GM08714 (cell line): Measurements from ENCODE around the gene AGRP.

Source experiments
- H3K4me3 ChIP-seq: fragments of 200-500 bp; sonication (Bioruptor generic); 2 replicates; pipeline ENCODE4 v1.5.1; 2014; ENCODE audit warnings: mild to moderate bottlenecking, low read length, inconsistent platforms
- ZNF274 ChIP-seq: IDR thresholded peaks from 2 replicates; pipeline ENCODE4 v1.6.1; 2012; ENCODE audit warnings: mild to moderate bottlenecking, low read depth, low read length

The AGRP gene

DNA sequence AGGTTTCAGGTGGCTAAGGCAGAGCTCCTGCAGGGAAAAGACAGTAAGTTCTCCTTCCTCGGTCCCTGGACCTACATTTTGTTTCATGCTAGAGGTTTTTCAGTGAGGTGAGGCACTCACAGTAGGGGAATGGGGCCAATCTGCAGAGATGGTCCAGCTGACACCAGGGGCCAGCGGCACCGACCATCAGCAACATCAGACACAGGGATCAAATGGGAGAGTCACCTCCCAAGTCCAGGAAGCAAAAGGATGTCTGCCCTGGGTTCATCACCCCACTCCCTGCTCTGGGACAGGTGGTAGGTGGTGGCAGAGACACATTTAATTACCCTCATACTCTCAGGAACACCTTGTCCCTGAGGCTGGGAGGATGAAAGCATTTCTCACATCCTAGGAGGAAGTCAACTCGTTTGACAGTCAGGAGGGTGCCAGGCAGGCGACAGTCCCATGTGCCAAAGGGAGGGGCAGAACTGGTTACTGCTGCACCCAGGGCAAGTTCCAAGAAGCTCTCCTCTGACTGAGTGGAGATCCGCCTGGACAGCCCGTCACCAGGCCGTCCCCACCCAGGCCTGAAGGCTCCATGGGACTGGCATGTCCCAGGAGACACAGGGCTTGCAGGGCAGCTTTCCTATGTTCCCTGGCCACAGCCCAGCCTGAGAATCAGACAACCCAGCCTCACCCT lies 21.6 kb downstream of the AGRP start:
- TF ChIP-seq ZNF274, result no peak
- H3K4me3 ChIP-seq, result no peak overlapping the region

DNA sequence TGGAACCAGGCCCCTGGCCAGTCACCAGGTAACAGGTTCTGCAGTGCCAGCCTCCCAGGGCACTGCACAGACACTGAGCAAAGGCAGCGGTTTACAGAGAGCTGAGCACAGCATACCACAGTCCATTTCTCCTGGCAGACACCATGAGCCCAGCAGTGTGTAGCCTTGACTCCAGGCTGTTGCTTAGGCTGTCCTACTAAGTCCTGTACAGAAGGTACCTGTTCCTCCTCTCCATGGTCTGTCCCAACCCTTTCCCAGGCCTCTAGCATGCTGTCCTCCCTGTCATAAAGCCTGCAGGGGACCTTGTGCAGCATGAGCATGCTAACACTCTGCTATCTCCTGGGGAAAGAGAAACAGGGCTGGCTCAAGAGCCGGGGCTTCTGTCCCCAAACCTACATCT lies 22.4 kb downstream of the AGRP start:
- no peak for TF ChIP-seq ZNF274
- no peak overlapping the region for H3K4me3 ChIP-seq

DNA sequence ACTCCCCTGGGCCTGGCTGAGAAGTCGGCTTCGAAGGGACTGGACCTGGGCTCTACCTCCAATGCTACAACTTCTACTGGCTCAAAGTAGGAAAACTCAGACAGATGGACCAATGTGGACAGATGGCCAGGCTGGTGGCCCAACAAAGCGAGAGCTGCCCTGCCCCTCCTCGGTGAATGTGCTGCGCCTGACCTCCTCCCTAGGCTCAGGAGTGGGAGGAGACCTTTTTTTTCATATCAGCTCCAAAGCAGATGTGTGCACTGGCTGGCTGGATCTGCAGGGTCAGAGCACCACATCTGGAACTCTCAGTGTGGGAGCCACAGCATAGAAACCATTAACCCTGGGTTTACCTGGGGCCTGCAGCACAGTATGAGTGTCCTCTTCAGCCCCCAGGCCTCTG lies 23.2 kb downstream of the AGRP start:
- no peak overlapping the region for H3K4me3 ChIP-seq
- no peak for TF ChIP-seq ZNF274

DNA sequence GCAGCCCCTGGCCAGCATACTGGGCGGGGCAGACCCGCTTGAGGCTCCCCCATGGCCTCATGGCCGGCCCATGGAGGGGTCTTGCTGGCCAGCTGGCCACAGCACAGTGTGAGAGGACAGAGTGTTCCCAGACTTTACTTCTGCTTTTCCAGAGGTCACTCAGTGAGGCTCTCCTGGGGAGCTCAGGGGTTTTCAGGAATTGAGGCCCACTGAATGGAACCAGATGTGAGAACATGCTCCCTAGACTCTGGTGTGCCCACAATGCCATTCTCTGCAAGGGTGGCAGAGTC lies 23.5 kb downstream of the AGRP start:
- no peak overlapping the region for H3K4me3 ChIP-seq
- no peak for TF ChIP-seq ZNF274

DNA sequence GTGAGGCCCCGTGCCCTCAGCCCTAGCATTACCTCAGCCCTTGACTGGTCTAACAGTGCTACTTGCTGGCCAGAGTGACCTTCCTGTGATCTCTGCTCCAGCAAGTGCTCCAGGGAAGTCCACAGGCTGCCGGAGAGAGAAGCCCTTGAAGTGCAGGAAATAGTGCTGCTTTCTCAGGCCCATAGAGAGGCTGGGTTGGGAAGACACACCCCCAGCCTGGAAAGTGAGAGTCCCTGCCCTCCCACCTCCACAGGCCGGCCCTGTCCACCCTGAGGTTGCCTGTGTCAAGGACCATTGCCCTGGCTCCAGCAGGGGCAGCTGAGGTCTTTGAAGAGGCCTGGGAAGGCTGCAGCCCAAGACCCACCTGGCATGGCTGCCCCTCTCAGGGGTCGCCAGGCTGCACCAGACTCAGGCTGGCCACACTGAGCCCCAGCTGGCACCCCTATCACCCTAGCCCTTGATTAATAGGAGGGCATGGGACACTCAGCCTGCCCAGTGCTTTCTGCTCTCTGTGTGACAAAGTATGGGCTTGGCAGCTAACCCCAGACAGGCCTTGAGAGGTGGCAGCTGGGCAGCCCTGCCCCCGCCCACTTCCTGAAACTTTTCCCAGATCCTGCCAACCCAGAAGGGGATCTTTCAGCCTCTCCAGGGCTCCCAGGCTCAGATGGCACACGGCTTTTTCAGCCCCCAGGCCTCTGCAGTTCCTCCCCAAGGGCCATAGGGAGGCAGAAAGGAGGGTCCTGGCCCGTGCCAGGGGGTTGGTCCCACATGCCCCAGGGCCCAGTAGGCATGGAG lies 24.1 kb downstream of the AGRP start:
- TF ChIP-seq ZNF274, result no peak

DNA sequence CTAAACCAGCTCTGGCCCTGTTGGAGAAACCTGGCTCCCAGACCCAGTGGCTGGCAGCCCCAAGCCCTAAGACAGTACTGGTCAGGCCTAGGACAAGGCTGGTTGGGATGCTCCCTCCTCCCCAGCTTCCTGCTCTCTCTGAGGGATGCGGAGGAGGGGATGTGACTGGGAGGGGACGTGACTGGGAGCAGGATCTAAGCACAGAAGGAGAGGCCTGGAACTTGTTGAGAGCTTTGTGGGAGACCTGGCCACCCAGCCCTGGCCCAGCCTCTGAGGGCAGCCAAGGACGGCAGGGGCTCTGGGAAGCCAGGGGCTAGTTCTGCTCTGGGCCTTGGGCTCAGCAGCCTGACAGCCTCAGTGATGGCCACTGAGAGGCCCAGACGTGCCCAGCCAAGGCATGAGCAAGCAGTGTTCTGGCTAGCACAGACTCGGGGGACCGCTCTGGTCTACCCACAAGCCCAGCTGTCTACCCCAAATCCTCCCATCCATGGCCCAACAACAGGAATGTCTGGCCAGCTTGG lies 25.2 kb downstream of the AGRP start:
- H3K4me3 ChIP-seq, result no peak overlapping the region
- no peak for TF ChIP-seq ZNF274

More for the DNA sequence above, 24.1 kb downstream of the AGRP start:
- H3K4me3 ChIP-seq, result no peak overlapping the region

DNA sequence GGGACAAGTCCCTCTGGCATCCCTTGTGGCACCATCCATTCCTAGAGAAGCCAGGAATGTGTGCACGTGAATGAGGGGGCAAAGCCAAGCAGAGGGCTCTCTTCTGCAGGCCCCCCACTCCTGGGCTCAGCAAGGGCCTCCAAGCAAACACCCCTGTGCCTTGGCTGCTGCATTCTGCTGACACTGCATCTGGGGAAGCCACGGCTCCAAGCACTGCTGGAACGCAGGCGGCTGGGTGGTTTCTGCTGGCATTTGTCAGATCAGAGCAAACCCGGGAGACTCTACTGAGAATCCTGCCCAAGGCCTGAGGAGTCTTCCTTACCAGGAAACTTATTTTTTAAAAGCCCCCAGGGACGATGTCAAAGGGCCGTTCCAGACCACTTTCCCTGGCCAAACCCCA lies 25.7 kb downstream of the AGRP start:
- no peak for TF ChIP-seq ZNF274
- H3K4me3 ChIP-seq, result no peak overlapping the region

DNA sequence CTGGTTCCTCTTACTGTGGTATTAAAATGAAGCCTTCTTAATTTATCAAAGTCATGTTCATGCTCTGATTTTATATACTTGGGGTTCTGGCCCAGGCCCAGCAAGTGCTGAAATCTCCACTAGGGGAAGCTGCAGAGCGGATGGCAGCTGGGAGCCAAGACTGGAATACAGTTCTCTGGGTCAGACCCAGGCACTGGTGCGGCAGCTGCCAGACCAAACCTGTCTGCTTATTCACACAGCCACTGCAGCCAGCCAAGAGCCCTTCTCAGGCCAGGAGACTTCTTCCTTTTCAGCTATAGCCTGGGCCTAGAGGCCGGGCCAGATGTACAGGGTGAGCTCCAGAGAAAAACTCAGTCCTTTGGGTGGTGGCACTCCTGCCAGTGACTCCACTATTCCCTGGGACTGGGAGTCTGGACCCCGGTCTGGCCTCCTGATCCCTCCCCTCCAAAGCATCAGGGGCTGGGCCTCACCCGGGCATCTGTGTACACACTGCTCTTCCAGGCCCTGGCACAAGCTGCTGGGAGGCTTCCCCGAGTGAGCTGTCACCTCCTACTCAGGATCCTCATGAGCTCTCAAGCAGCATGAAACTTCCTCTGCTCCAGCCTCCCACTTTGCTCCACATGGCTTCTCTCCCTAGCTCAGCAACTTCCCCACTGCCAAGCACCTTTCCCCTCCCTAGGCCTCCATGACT lies 26.8 kb downstream of the AGRP start:
- TF ChIP-seq ZNF274, result no peak
- no peak overlapping the region for H3K4me3 ChIP-seq

DNA sequence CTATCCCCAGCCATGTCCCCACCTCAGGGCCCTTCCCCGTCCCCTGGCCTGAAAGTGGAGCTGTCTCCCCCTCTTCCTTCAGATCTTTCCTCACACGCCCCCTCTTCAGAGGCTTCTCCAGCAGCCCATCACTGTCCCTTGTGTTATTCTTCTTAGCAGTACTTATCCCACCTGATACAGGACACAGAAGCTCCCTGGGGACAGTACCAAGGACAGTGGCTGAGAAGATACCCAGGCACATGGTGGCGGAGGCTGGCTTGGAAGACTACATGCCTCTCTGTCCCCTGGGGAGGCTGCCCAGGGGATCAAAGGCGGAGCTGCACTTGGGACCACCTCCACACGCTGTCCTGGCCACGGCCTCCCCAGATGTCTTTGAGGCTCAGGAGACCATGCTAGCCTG lies 28.5 kb downstream of the AGRP start:
- no peak overlapping the region for H3K4me3 ChIP-seq
- TF ChIP-seq ZNF274, result no peak

DNA sequence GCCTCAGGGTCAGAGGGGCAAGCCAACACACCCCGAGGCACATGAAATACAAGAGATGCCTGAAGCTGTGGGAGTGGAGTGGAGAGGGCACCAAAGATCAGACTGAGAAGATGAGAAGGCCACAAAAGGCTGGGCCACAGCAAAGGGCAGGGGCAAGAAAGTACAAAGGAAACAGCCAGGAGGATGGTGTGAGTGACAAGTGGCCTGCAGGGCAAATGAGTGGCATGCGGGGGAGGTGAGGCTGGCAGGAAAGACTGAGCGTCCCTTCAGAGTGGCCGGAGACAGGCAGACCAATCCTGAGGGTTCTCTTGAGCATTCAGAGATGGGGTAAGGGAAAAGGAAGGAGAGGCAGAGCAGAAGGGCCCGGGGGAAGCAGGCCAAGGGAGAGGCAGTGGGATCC lies 29.2 kb downstream of the AGRP start:
- no peak overlapping the region for H3K4me3 ChIP-seq
- TF ChIP-seq ZNF274, result no peak

DNA sequence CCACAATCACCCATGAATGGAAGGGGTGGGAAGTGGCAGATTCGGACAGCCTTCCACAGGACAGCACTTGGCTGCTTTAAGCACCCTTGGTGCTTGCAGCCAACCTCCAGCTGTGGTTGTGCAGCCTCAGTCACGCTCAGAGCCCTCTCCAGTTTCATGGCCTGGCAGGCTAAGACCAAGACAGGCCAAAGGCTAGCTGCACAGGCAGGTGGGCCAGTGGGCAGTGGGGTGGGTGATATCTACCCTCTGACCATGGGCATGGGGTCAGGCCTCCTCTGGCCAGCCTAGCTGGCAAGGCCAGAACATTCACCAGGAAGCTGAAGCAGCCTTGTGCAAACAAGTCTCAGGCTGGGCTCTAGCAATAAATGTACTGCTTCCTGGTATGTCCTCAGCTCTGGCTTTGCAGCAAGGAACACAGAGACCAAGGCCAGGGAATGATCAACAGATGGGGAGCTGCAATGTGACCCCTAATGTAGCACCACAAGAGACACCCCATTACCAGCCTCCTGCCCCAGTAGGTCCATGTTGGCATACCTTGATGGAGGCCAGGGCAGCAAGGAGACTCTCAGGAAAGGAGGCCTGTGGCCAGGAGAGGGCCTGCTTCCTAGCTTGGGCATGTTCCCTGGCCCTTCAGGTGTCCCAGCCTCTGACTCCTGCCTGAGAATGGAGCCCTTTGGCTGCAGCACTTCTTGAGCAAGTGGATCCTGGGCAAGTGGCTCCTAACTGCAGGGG lies 31.5 kb downstream of the AGRP start:
- no peak for TF ChIP-seq ZNF274
- no peak overlapping the region for H3K4me3 ChIP-seq

DNA sequence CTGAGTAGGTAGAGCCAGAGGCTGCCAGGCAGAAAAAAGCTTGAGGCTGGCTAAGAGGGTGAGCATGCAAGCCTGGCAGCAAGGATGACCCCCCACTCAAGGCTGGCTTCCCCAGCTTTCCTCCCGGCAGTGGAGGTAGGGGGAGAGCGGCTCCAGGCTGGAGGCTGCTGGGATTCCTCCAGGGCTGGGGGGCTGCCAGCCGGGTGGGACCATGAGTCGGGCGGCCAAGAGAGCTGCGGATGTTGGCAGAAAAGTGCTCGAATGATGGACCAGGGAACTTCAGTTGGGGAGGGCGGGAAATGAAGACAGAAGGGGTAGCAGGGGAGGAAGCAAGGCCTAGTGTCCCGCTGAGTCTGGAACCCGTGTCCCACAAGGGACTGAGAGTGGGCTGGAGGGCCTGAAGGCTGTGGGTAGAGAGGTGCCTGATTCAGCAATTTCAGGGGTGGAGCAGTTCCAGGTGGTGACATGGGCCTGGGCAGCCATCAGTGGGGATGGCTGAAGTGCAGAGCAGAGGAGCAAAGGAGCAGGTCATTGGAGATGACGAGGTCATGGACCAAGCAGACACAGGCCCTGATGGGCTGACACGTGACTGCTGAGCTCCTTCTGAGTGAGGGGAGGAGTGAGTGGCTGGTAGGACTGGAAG lies 32.2 kb downstream of the AGRP start:
- no peak for TF ChIP-seq ZNF274

DNA sequence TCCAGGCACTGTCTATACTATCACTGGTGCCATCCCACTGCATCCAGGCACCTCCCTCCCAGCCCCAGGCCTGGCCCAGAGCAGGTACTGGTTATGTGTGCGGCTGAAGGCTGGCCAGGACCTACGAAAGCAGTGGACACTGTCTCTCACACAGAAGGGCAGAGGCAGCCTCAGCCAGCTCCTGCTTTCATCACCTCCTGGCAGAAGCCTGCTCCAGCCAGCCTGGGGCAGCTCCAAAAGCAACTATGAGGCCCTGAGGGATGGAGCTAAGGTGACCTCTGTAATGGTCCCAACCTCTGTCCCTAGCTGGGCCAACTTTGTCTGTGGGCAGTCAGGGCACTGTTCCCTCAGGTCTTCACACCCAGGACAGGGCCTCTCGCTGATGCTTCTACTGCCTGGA lies 33.6 kb downstream of the AGRP start:
- TF ChIP-seq ZNF274, result no peak
- no peak overlapping the region for H3K4me3 ChIP-seq

More for the DNA sequence above, 32.2 kb downstream of the AGRP start:
- H3K4me3 ChIP-seq, result no peak overlapping the region

DNA sequence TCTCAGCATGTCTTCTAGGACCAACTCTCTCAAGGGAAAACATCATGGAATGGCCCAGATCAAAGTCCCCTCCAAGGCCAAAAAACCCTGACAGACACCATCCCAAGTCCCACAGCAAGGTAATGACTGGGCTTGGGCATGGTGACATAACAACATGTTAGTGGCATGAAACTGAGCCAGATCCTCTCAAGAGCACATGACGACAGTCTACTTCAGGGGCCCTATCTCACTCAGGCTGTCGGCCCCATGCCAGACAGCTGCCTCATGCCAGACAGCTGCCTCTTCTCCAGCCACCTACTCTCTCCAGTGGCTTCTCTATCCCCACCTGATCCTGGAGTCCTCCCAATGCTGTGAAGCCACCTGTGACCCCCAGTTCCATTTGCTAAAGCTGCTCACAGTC lies 34.0 kb downstream of the AGRP start:
- no peak overlapping the region for H3K4me3 ChIP-seq
- no peak for TF ChIP-seq ZNF274

DNA sequence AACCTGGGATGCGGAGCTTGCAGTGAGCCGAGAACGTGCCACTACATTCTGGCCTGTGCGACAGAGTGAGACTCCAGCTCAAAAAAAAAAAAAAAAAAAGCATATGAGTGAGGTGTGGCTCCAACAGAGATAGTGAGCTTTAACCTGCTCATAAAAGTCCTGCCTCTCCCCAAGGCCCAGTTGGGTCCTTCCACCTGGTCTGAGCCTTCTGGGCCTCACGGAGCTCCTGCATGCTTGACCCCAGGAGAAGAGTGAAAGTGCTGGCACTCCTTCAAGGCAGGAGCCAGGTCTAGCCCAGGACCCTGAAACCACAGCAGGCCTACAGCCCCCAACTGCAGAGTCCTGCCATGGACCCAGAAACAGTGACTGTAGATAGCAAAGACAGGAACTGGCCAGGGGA lies 34.8 kb downstream of the AGRP start:
- TF ChIP-seq ZNF274, result no peak
- no peak overlapping the region for H3K4me3 ChIP-seq
